Activated CD4-positive, CD25-positive, alpha-beta regulatory T cell treated with anti-CD3 and anti-CD28 coated beads, Interleukin-2, amount 50 U/mL, for 16 hours (primary cell): Measurements from ENCODE around the gene HTRA2.
"Not testable (repeated sequence)": the region's sequence is repeated elsewhere in the genome, so short reads cannot be mapped to it uniquely, and the experiment has no call there.

Source experiments
- DNase-seq: peaks from one replicate; pipeline ENCODE4 v3.0.0-alpha.2; 2020; ENCODE audit warnings: low read depth, low spot score

The HTRA2 gene

DNA sequence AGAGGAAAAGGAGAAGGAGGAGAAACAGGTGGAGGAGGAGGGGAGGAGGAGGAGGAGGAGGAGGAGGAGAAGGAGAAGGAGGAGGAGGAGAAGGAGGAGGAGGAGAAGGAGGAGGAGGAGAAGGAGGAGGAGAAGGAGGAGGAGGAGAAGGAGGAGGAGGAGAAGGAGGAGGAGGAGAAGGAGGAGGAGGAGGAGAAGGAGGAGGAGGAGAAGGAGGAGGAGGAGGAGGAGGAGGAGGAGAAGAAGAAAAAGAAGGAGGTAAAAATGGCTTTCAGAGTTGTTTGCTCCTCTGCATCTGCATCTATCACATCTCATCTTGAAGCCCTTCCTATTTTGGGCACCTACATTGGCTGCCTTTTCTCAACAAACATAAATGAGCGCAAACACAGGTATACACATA is 31.3 kb downstream of the HTRA2 start:
- not testable (repeated sequence) for DNase-seq

DNA sequence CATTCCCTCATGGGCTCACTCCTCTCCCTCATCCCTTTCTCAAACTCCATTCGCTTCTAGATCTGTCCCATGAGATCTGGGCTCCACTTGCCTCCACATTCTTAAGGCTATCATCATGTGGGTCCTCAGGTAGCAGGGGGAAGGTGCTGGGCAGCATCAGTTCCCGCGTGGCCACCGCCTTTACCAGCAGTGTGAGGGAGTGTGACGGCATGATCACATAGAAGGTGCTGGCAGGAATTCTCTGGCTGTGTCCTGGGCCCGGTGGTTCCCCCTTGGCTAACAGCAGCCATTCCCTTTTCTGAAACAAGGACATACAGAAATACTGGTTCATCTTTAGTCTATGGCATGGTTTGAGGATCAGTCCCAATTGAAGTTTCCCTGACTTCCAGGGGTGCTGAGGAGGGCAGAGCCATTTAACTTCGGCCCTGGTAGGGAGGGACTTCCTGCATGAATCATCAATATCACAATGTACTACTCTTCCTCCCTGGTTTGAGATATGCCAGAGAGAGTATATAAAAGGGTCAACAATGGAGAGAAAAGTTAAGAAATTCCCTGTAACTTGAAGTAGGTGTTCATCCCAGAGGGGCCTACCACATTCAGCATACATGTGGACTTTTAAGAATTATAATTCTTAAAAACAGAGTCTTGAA is 32.5 kb downstream of the HTRA2 start:
- DNase-seq = no peak

DNA sequence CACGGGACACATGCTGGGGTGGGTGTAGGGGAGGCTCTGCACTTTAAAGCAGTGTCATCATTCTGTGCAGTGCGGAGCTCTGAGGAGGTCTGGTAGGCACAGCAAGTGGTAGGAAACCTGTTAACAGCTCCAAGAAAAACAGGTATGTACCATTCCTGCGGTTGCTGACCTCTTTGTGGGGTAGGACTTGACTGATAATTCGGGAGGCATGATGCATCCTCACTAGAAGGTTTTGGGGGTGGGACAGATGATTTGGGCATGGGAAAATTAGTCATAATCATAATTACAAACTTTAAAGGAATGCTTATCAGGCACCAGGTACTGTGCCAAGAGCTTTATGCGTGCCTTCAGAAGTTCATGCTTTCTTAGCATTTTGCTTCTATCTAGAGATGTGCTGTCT is 34.5 kb downstream of the HTRA2 start:
- DNase-seq = no peak

DNA sequence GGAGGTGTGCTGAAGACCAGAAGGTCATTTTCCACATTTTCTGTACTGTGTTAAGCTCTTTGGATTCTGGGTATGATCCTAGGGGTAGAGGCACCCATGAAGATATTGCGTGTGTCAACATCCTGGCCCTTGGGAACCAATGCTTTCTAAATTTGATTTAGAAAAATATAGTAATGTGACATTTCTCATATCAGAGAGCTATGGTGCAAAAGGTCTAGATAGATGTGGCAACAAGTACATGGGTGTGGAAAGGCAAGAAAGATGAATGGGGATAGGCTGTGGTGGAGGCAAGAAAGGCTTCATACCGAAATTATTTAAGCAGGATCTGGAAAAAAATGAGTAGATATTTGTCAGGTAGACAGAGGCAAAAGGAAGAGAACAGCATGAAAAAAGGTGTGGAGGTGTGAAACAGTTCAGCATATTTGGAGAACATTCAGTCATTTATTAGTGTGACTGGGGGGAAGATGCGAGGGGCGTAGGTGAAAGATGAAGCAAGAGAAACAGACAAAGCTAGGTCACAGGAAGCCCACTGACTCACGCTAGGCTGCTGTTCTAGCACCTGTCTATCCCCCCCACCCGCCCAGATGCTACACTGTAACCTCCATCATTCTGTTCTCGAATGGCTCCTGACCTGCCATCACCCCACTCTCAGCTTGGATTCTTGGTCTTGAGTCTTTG is 36.5 kb downstream of the HTRA2 start:
- DNase-seq = no peak

DNA sequence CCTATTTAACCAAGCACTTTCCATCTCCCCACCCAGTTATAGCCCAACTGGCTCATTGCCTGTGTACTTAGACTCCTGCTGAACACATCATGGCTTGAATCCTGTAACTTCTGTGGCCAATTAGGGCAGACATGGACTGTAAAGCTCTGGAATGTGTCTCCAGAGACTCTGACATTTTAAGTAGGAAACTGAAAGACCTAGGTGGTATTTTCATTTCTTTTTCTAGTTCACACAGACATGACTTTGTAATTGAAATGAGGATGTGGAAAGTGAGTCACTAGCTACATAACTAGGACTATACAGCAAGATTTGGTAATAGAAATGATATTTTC is 37.0 kb downstream of the HTRA2 start:
- no peak for DNase-seq

DNA sequence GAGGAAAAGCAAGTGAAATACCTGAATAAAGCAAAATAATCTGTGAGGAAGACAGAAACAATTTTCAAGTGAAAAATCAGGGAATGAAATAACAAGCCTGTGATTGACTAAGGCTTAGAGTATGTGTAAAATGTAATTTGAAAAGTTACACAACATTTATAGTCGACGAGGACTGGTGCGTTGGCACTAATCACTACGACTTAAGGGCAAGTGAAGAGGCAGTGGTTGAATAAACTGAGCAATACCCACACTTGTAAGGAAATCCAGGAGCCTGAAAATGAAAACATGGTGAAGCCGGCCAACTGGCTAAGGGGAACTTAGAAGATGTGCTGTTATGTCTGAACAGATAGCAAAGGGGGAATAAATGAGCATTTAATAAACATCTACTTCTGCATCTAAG is 38.1 kb downstream of the HTRA2 start:
- no peak for DNase-seq

DNA sequence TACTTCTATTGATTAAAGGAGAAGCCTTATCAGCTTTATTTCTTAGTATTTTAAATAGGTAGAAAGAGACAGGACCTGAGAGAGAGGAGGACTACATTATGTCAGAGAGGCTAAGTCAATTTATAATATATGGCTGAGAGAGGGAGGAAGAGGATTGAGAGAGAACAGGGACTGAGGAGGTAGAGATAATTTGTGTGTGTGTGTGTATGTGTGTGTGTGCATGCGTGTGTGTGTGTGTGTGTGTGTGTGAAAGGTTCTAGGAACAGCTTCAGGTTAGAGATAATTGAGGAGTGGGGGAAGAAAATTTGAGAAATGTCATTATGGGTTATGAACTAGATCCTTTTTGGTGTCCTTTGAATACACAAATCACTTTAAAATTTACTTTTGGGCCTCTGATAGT is 40.0 kb downstream of the HTRA2 start:
- no peak for DNase-seq

DNA sequence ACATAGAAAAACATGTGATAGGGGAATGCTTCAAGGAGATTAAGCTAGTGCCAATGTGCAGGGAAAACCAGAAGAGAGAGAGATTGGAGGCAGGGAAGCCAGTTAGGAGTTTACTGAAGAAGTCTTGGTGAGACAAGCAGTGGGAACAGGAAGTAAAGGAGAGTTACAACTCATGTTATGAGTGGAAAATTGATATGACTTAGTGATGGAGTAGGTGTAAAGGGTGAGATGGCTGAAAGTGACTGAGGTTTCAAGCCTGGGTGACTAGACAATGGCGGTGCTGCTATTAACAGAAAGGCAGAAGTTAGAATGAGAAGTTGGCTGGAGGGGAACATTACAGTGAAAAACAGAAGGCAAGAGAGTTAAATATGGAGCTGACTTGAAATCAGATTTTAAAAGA is 41.3 kb downstream of the HTRA2 start:
- DNase-seq = no peak

DNA sequence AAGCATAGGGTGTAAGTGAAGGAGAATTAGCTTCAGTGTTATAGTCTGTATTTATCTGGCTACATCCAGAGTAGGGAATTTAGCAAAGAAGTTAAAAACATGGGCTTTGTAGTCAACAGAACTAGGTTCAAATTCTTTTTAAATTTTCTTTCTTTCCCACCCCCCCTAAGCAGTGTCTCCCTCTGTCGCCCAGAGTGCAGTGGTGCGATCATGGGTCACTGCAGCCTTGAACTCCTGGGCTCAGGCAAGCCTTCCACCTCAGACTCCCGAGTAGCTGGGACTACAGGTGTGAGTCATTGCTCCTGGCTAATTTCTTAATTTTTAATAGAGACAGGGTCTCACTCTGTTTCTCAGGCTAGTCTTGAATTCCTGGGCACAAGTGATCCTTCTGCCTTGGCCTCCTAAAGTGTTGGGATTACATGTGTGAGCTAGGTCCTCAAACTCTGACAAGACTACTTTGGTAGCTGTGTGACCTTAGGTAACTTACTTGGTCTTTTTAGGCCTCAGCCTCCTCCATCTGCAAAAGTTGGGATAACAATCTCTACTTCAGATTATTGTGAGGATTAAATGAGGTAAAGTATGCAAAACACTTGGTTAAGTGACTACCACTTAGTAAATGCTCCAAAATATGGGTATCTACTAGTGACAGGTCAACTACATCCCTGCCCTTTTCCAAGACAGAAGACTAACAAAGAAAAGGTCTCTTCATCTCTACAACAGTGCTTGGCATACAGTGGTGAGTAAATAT is 42.6 kb downstream of the HTRA2 start:
- DNase-seq = no peak

DNA sequence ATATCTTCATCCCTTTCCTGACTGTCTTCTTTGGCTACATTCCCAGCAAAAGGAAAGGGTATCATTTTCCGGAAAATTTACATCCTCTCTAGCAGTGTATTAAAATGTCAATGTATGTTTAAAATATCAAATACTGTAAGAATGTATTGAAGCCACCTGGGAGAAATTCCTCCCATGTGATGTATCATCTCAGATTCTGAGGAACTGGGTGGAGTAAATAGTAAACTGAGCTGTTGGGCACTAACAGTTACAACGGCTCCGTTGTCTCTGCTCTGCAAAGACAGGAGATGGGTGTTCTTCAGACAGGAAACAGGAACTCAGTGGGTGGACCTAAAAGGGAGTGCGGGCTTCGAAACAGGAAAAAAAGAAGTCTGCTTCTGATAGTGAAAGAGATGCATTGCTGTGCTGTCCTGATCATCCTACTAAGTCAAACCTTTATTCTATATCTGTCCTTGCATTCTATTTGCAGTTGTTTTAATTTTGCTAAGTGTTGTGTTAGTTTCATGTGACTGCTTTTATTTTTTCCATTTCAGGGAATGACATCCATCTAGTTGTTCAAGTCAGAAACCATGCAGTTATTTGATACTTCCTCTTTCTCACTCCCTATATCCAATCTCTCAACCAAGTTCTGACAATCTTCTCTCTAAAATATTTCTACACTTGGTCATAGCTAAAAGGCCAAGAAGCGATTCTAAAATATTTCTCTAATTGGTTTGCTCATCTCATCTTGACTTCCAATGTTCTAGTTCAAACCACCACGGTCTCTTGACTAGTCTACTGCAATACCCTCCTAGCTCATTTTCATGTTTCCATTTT is 44.2 kb downstream of the HTRA2 start:
- DNase-seq = no peak

DNA sequence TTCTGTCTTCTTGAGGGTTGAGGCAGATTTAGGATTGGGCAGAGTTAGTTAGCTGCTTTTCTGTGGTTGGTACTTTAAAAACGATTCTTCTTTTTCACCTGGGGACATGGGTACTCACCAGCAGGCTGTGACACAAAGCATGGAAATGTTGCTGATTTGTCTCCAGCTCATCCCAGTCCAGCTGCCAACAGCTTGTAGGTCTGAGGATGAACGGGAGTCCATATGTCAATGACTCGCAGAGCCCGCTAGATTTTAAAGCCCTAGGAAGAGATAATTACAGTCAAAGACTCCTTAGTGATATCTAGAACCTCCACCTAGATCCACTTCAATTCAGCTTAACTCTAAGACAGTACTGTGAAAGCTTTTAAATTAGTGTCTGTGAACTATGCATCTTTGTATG is 45.6 kb downstream of the HTRA2 start:
- no peak for DNase-seq

DNA sequence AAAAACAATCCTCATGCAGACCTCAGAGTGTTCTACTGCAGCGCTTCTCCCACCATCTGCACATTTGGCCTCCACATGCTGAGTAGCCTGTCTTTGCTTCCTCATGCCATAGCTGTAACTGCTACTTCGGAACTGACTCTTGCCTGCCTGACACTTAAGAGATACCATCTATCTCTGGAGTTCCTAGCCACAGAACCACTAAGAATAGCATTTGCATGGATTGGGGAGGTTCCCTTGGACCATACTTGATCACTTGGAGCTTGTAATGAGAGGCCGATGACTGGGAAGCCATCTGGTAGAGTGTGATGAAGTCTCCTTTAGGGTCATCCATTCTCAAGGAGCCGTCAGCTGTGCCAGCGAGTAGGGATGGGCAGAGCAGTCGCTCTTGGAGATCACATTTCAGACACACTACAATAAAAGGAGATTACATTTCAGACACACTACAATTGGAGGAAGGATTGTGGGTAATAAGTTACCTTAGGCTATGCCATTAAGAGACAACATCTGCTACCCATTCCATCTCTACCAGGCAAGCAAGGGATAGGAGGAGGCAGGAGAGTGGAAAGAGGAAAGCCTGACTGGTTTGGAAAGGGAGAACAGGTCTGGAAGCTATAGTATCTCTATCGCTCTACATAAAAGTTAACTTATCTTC is 46.6 kb downstream of the HTRA2 start:
- no peak for DNase-seq

DNA sequence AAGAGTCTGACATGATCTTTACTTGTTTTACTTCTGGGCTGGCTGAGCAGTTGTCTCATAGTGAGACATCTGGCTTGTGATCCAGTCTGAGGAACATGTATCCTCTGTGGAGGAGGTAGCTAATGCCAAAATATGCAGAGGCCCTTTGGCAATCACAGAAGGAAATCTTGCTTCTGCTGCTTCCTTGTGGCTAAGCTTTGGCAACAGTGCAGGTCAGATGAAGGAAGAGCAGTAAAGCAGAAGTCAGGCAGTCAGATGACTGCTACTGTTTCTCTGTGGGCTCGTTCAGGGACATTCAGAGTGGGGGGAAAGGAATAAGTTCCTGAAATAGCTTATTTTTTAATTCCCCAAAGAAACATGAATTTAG is 47.1 kb downstream of the HTRA2 start:
- no peak for DNase-seq

DNA sequence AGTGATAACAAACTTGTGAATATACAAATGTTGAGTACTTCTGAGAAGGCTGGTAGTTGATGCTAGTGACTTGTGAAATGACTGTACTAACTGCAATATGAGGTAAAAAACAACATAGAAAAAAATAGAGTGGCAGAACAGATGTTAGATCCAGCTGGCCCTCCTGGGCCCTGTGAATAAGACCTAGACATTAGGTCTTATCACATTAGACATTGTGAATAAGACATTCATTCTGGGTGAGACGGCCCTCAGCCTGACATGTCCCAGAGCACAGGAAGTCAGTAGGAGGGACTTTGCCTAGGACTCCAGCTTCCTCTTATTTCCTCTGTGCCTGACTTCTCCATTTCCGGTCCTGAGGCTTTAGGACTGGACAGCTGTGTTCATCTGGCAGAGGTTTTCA is 47.7 kb downstream of the HTRA2 start:
- DNase-seq = no peak

DNA sequence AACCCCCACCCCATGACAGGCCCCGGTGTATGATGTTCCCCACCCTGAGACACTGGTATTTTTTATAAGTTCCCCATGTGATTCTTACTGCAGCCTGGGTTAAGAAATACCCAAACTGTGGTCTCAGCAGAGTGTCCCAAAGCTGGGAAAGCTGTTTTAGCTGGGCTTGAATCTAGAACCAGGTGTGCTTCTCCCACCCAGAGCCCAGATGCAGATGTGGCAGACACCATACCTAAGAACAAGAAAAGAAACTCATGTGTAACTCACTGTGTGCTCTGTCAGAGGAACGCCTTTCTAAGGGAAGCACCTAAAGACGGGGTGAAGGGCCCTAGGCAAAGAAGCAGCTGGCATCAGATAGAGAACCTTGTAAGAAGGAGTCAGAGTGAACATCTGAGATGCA is 48.7 kb downstream of the HTRA2 start:
- no peak for DNase-seq

DNA sequence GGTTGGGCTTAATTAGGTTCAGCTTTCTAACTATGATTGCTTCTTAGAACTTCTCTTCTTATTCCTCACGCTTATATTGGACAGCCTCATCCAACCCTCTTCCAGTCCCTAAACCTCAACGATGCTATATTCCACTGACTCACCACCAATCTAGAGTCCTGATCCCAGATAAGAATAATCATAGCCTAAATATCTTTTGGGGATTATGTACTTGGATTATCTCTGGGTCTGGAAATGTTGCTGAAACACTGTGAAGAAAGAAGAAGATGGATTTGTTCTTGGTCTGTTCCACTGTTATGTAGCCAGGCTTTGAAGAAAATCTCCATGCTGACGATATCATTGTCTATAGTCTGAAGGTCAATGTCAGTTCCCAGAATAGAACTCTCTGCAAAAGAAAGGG is 51.7 kb downstream of the HTRA2 start:
- no peak for DNase-seq

DNA sequence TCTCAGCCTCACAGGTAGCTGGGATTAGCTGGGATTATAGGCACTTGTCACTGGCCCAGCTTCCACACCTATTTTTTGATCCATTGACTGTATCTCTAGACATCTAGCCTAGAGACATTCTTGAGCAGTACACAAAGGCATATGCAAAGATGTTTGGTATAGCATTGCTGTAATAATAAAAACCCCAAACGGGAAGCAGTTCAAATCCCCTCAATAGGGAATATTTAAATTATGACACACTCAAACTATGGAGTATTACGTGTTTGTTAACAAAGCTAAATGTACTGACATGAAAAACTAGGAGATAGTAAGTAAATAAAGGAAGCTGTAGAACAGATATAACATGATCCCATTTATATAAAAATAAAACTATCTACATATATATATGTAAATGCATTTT is 52.5 kb downstream of the HTRA2 start:
- DNase-seq = no peak
